Measurements from ENCODE around the gene GAB2.

Gene GAB2

DNA sequence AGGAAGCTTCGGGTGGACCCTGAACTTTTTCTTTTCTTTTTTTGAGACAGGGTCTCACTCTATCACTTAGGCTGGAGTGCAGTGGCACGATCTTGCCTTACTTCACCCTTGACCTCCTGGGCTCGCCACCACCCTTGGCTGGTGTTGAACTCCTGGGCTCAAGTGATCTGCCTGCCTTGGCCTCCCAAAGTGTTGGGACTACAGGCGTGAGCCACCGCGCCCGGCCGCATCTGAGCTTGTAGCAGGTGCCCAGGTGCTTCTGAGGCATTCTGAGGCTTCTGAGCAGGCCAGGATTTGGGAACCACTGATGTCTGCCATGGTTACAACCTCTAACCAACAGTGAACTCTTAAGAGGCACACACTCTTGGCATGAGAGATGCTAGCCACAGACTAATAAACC lies 223.8 kb downstream of the GAB2 start:
- Histone ChIP-seq H3K4me3 (ENCODE audit: low read depth, low read length) (no peak overlapping the region), H3K36me3 (replicated peaks) (peaks cover 28% of the 10 kb centered on the region), H3K27ac (no peak overlapping the region), H3K27me3 (replicated peaks) (no peaks in the 10 kb centered on the region)
- no peak for DNase-seq
- TF ChIP-seq, protein P1, sequence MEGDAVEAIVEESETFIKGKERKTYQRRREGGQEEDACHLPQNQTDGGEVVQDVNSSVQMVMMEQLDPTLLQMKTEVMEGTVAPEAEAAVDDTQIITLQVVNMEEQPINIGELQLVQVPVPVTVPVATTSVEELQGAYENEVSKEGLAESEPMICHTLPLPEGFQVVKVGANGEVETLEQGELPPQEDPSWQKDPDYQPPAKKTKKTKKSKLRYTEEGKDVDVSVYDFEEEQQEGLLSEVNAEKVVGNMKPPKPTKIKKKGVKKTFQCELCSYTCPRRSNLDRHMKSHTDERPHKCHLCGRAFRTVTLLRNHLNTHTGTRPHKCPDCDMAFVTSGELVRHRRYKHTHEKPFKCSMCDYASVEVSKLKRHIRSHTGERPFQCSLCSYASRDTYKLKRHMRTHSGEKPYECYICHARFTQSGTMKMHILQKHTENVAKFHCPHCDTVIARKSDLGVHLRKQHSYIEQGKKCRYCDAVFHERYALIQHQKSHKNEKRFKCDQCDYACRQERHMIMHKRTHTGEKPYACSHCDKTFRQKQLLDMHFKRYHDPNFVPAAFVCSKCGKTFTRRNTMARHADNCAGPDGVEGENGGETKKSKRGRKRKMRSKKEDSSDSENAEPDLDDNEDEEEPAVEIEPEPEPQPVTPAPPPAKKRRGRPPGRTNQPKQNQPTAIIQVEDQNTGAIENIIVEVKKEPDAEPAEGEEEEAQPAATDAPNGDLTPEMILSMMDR (IDR thresholded peaks at IDR 0.05; ENCODE audit: low read depth, low read length, missing control alignments) = no peak
- in situ Hi-C loops (cut with HindIII; ENCODE audit: low pct_ligation_motif_present, low sequenced_read_pairs) = no loop called here

DNA sequence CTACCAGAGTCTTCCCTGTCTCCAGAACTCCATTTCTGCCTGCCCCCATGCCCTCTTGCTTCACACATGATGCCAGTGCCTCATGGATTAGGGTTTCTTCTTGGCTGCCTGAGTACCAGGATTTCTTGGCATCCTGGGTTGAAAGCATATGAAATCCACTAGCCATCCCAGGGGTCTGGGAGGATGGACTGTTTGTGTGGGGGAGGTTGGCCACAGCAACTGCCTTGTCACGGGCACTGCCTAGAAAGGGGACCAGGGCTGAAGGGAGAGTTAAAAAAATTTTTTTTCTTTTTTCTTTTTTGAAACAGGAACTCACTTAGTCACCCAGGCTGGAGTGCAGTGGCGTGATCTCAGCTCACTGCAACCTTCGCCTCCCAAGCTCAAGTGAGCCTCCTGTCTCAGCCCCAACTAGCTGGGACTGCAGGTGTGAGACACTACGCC lies 224.7 kb downstream of the GAB2 start:
- Histone ChIP-seq H3K4me3 (ENCODE audit: low read depth, low read length) (no peak overlapping the region), H3K27ac (peak overlapping the region; percentile 47), H3K36me3 (replicated peaks) (peaks cover 25% of the 10 kb centered on the region), H3K27me3 (replicated peaks) (no peaks in the 10 kb centered on the region)
- TF ChIP-seq, protein P1 (IDR thresholded peaks at IDR 0.05; ENCODE audit: low read depth, low read length, missing control alignments) = no peak
- no peak for DNase-seq
- in situ Hi-C loops (cut with HindIII; ENCODE audit: low pct_ligation_motif_present, low sequenced_read_pairs) = no loop called here

DNA sequence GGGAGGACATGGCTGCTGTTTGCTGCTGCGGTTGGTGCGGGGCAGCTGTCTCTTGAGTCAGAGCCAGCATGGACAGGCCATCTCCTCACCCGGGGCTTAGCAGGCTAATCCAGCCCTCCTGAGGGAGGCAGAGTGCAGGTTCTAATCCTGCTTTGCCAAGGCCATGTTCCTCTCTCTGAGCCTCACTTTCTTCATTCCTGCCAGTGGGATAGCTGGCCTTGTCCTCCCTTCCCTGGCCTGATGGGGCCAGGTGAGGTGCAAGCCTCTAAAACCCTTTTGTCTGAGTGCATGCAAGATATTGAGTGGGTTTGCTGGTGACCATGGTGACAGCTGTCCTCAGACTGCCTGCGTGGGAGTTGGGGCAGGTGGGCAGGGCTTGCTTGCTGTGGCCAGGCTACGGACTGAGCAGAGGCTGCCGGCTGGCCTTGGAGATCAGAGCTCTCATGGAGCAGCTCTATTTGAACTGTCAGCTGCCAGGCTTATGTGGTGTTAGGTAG lies 225.3 kb downstream of the GAB2 start:
- H3K4me3 ChIP-seq (ENCODE audit: low read depth, low read length) = no peak overlapping the region
- TF ChIP-seq, protein P1 (IDR thresholded peaks at IDR 0.05; ENCODE audit: low read depth, low read length, missing control alignments) = no peak
- no peak overlapping the region for H3K27ac ChIP-seq
- in situ Hi-C loops (cut with HindIII; ENCODE audit: low pct_ligation_motif_present, low sequenced_read_pairs) = no loop called here
- H3K27me3 ChIP-seq (replicated peaks) = no peaks in the 10 kb centered on the region
- no peak for DNase-seq
- peaks cover 18% of the 10 kb centered on the region for H3K36me3 ChIP-seq (replicated peaks)

DNA sequence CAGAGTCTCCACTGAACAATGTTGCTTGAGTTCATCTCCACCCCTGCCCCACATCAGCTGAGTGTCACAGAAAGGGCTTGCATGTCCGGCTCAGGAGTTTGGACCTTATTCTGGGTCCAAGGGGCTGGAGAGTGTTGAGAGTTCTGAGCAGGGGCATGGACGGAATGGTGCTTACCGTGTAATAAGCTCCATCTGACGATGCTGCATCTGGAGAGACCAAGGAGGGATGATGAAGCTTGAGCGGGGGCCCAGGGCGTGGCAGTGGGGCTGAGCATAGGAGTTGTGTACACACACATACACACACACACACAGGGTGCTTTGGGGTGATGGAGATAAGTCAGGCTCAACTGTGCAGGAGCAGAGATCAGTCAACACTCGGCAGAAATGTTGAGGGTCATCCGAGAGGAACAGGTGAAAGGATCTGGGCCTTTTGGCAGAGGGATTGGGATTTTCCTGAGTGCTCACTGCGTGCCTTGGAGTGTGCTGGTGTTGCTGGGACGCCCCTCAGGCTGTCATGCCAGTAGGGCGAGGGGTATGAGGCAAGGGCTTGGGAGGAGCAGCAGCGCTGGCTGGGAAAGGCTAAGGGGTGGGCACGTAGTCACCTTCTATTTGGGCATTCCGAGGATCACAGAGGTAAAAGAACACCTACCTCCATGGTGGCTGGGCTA lies 226.6 kb downstream of the GAB2 start:
- no peak overlapping the region for H3K4me3 ChIP-seq (ENCODE audit: low read depth, low read length)
- TF ChIP-seq, protein P1 (IDR thresholded peaks at IDR 0.05; ENCODE audit: low read depth, low read length, missing control alignments) = no peak
- in situ Hi-C loops (cut with HindIII; ENCODE audit: low pct_ligation_motif_present, low sequenced_read_pairs) = no loop called here

DNA sequence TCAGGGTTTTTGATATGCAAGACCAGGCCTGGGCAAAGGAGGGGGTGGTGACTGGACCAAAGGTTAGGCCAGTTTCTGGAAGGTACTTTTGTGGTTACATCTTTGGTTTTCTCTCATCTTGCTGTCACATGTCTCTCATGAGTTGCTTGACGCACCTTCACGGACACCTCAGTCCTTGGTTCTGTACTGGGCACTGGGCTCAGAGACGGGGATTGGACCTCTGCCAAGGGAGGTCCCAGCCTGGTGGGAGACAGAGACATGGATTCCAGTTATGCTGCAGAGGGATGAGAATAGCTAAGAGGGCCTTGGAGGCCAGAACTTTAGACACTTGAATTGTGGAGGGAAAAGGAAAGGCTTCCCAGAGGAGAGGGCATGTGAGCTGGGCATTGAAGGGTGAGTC lies 227.2 kb downstream of the GAB2 start:
- H3K4me3 ChIP-seq (ENCODE audit: low read depth, low read length) = no peak overlapping the region
- DNase-seq = no peak
- peaks cover 11% of the 10 kb centered on the region for H3K36me3 ChIP-seq (replicated peaks)
- H3K27ac ChIP-seq = no peak overlapping the region
- in situ Hi-C loops (cut with HindIII; ENCODE audit: low pct_ligation_motif_present, low sequenced_read_pairs) = no loop called here
- TF ChIP-seq, protein P1 (IDR thresholded peaks at IDR 0.05; ENCODE audit: low read depth, low read length, missing control alignments) = no peak
- no peaks in the 10 kb centered on the region for H3K27me3 ChIP-seq (replicated peaks)

More for the DNA sequence above, 226.6 kb downstream of the GAB2 start:
- Histone ChIP-seq H3K27ac (no peak overlapping the region), H3K27me3 (replicated peaks) (no peaks in the 10 kb centered on the region), H3K36me3 (replicated peaks) (peaks cover 9% of the 10 kb centered on the region)
- DNase-seq = no peak

DNA sequence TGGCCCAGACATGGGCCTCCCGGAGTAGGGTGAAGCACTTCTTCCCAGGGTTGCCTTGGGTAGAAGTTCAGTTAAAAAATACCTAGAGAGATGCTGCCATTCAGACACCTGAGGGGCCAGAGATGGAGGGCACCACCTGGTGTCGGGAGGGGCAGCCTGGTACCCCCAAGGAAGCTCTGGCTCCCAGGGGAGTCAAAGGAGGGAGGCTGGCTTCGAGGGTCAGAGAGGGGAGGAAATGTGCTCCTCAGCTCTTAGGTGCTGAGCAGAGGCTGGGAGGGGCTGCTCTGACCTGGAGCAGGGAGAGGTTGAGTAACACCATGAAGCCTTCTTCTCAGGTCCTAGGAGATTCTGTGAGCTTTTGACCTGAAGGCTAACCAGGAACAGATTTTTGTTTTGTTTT lies 227.8 kb downstream of the GAB2 start:
- peaks cover 10% of the 10 kb centered on the region for H3K36me3 ChIP-seq (replicated peaks)
- in situ Hi-C loops (cut with HindIII; ENCODE audit: low pct_ligation_motif_present, low sequenced_read_pairs) = no loop called here
- no peaks in the 10 kb centered on the region for H3K27me3 ChIP-seq (replicated peaks)
- no peak overlapping the region for H3K27ac ChIP-seq
- peak overlapping the region; percentile 87 for H3K4me3 ChIP-seq (ENCODE audit: low read depth, low read length)
- TF ChIP-seq, protein P1 (IDR thresholded peaks at IDR 0.05; ENCODE audit: low read depth, low read length, missing control alignments) = no peak
- DNase-seq = no peak

All from brain microvascular endothelial cell (primary cell).